Measurements from ENCODE around the gene SLC30A2. TPM values are rescaled to one million over a fixed set of nuclear protein-coding genes. Genes with fewer than 3 reads are reported as not detected.
A peak's percentile ranks its signal among the peaks of the same experiment; 100 is the strongest.

The SLC30A2 gene
- polyA plus RNA-seq, 3 donors = not detected

DNA sequence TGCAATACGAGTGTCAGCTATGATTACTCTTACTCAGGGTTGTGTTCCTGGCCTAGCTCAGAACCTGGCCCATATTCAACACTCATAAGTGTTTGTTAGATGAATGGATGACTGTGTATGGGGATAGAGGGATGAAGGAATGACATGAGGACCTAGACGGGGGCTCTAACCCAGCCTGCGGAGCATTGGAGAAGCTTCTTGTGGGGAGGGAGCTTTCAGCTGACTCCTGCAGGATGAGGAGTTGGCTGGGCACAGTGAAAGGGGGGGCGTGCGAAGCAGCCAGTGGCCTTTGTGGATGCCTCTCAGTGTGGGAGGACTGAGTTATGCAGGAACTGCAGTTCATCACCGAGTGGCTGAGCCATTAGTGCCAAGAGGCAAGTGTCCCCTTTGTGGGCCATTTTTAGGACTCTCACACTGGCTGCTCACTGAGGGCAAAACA, 25.6 kb downstream of the SLC30A2 start:
- peaks cover 0 to 2% of the 10 kb centered on the region in 2 donors for H3K27me3 ChIP-seq (ENCODE audit: control insufficient read depth in 2 of 2, insufficient read depth in 2 of 2, low read length in 2 of 2)
- WGBS (ENCODE audit: insufficient coverage) = 93% methylated on average over 5 of the region's 6 CpGs

DNA sequence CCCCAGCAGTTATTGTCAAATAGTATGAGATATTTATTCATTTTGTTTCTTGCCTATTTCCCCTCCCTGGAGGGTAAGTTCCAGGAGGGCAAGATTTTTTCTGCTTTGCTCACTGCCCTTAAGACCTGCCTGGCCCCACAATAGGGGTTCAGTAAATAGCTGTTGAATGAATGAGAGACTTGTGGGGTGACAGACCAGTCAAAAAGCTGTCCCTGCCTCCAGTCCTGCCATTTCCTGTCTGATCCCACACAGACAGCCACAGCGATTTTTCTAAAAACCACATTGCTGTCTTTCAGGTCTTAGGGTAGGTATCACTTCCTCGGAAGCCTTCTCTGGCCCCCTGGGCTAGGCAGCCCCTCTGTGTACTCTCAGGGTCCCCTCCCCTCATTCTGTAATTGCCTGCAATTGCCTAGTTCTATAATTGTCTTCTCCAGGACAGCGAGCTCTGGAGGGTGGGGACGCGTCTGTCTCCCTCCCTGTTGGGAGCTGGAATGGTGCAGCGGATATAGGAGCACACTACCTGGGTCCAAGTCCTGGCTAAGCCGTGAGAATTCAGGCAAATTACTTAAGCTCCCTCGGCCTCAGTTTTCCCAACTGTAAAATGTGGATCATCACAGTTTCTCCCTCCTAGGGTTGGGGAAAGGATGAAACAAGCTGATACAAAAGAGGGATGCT, 26.1 kb downstream of the SLC30A2 start:
- no peaks in the 10 kb centered on the region for H3K79me2 ChIP-seq (ENCODE audit: insufficient read depth, low read length)
- peaks cover 30 to 35% of the 10 kb centered on the region in 2 donors for H3K4me1 ChIP-seq (ENCODE audit: control insufficient read depth in 1 of 2, insufficient read depth in 2 of 2, low read length in 2 of 2)
- H3K27me3 ChIP-seq (ENCODE audit: control insufficient read depth in 2 of 2, insufficient read depth in 2 of 2, low read length in 2 of 2) = peaks cover 0 to 2% of the 10 kb centered on the region in 2 donors
- H2AFZ ChIP-seq (ENCODE audit: insufficient read depth, low read depth, low read length, poor library complexity, severe bottlenecking) = no peak overlapping the region
- Mint-ChIP-seq H3K27ac (no peak overlapping the region), H3K4me3 (no peak overlapping the region), H3K27me3 (ENCODE audit: low read depth in 3 of 3) (peaks cover 11 to 30% (median 13%) of the 10 kb centered on the region in 3 donors), H3K4me1 (peaks cover 38% of the 10 kb centered on the region), H3K9me3 (peaks cover 0 to 4% (median 0%) of the 10 kb centered on the region in 7 donors), H3K36me3 (peaks cover 0 to 5% of the 10 kb centered on the region in 2 donors)
- TF ChIP-seq, protein P1, sequence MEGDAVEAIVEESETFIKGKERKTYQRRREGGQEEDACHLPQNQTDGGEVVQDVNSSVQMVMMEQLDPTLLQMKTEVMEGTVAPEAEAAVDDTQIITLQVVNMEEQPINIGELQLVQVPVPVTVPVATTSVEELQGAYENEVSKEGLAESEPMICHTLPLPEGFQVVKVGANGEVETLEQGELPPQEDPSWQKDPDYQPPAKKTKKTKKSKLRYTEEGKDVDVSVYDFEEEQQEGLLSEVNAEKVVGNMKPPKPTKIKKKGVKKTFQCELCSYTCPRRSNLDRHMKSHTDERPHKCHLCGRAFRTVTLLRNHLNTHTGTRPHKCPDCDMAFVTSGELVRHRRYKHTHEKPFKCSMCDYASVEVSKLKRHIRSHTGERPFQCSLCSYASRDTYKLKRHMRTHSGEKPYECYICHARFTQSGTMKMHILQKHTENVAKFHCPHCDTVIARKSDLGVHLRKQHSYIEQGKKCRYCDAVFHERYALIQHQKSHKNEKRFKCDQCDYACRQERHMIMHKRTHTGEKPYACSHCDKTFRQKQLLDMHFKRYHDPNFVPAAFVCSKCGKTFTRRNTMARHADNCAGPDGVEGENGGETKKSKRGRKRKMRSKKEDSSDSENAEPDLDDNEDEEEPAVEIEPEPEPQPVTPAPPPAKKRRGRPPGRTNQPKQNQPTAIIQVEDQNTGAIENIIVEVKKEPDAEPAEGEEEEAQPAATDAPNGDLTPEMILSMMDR (IDR thresholded peaks at IDR 0.05) = no peak
- no peak overlapping the region for H3K27ac ChIP-seq (ENCODE audit: low read depth in 1 of 2, low read length in 2 of 2)
- intact Hi-C loops (cut with micrococcal nuclease) = no loop called here
- no peak overlapping the region for H3K9ac ChIP-seq (ENCODE audit: insufficient read depth, low read length, poor library complexity, severe bottlenecking)
- no peaks in the 10 kb centered on the region for H3K36me3 ChIP-seq (replicated peaks in 1 of 2; ENCODE audit: control insufficient read depth in 1 of 2, insufficient read depth in 2 of 2, low read length in 2 of 2)
- H4K20me1 ChIP-seq (ENCODE audit: insufficient read depth, low read length) = no peaks in the 10 kb centered on the region
- H3K4me3 ChIP-seq (replicated peaks in 1 of 3; ENCODE audit: low read depth in 2 of 3, low read length in 3 of 3) = no peak overlapping the region
- WGBS (ENCODE audit: insufficient coverage) = 0% methylated on average over 1 of the region's 8 CpGs
- H3K4me2 ChIP-seq (replicated peaks; ENCODE audit: extremely low read depth, low read length, poor library complexity, severe bottlenecking) = no peak overlapping the region
- H3K9me3 ChIP-seq (replicated peaks in 1 of 2; ENCODE audit: control insufficient read depth in 1 of 2, insufficient read depth in 1 of 2, low read length in 2 of 2) = no peaks in the 10 kb centered on the region
- DNase-seq = no peak

More for the DNA sequence above, 25.6 kb downstream of the SLC30A2 start:
- H3K27me3 Mint-ChIP-seq (ENCODE audit: low read depth in 3 of 3) = peaks cover 11 to 30% (median 13%) of the 10 kb centered on the region in 3 donors
- Histone ChIP-seq H3K4me1 (ENCODE audit: control insufficient read depth in 1 of 2, insufficient read depth in 2 of 2, low read length in 2 of 2) (peaks cover 25 to 29% of the 10 kb centered on the region in 2 donors), H3K36me3 (replicated peaks in 1 of 2; ENCODE audit: control insufficient read depth in 1 of 2, insufficient read depth in 2 of 2, low read length in 2 of 2) (no peaks in the 10 kb centered on the region), H4K20me1 (ENCODE audit: insufficient read depth, low read length) (no peaks in the 10 kb centered on the region), H3K4me2 (replicated peaks; ENCODE audit: extremely low read depth, low read length, poor library complexity, severe bottlenecking) (no peak overlapping the region), H2AFZ (ENCODE audit: insufficient read depth, low read depth, low read length, poor library complexity, severe bottlenecking) (no peak overlapping the region), H3K4me3 (replicated peaks in 1 of 3; ENCODE audit: low read depth in 2 of 3, low read length in 3 of 3) (no peak overlapping the region), H3K9me3 (replicated peaks in 1 of 2; ENCODE audit: control insufficient read depth in 1 of 2, insufficient read depth in 1 of 2, low read length in 2 of 2) (no peaks in the 10 kb centered on the region), H3K79me2 (ENCODE audit: insufficient read depth, low read length) (no peaks in the 10 kb centered on the region), H3K9ac (ENCODE audit: insufficient read depth, low read length, poor library complexity, severe bottlenecking) (no peak overlapping the region), H3K27ac (ENCODE audit: low read depth in 1 of 2, low read length in 2 of 2) (no peak overlapping the region)
- H3K9me3 Mint-ChIP-seq = peaks cover 0 to 4% (median 0%) of the 10 kb centered on the region in 7 donors
- H3K4me3 Mint-ChIP-seq = peak overlapping the region in 1 of 2 donors; percentile 26
- H3K36me3 Mint-ChIP-seq = peaks cover 0 to 5% of the 10 kb centered on the region in 2 donors
- TF ChIP-seq, protein P1 (IDR thresholded peaks at IDR 0.05) = no peak
- H3K27ac Mint-ChIP-seq = no peak overlapping the region
- H3K4me1 Mint-ChIP-seq = peaks cover 33% of the 10 kb centered on the region
- no peak for DNase-seq
- intact Hi-C loops (cut with micrococcal nuclease) = no loop called here

All from CD14-positive monocyte (primary cell).